ENCODE data around the gene SLC38A4.

The SLC38A4 gene

DNA sequence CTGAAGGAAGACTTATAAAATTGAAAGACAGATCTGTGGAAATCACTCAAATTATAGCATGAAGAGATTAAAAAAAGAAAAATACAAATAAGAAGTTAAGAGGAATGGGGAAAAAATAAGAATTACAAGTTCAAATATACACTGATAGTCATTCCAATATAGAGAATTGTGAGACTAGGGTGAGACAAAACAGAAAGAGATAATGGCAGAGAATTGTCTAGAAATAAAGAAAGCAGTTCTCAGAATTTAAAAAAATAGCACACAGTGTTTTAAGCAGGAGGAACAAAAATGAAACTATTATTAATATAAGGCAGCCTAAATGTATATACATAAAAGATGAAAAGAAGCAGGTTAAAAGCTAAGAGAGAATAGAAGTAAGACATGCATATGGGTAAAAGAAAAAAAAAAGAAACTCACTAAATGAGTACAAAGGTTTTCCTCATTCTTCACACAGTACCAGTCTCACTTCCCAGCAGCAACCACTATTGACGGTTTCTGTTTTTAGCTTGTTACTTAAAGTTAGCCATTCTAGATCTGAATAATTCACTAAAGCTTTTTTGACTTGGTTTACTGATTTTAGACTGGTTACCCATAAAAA lies 31.1 kb downstream of the SLC38A4 start:
- DNase-seq (ENCODE audit: low read depth): no peak
- TF ChIP-seq, protein P1, sequence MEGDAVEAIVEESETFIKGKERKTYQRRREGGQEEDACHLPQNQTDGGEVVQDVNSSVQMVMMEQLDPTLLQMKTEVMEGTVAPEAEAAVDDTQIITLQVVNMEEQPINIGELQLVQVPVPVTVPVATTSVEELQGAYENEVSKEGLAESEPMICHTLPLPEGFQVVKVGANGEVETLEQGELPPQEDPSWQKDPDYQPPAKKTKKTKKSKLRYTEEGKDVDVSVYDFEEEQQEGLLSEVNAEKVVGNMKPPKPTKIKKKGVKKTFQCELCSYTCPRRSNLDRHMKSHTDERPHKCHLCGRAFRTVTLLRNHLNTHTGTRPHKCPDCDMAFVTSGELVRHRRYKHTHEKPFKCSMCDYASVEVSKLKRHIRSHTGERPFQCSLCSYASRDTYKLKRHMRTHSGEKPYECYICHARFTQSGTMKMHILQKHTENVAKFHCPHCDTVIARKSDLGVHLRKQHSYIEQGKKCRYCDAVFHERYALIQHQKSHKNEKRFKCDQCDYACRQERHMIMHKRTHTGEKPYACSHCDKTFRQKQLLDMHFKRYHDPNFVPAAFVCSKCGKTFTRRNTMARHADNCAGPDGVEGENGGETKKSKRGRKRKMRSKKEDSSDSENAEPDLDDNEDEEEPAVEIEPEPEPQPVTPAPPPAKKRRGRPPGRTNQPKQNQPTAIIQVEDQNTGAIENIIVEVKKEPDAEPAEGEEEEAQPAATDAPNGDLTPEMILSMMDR (conservative IDR thresholded peaks at IDR 0.05; ENCODE audit: control insufficient read depth, insufficient read depth, low read depth, low read length): no peak

DNA sequence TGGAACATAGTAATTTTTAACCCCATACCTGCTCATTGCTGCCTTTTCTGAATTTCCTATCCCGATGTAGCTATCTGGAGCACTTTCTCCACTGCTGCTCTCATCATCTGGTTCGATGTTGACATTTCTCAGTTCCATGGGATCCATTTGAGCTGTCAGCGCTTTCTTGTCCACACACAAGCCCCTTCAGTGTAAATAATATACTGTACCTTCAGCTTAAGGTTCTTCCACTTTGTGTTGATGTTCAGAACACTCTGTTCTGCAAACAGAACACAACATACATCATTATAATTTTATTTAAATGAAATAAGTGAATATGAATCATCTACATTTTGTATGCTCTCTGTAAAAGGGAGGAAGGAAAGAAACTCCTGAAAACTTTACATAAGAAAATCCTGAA lies 32.9 kb downstream of the SLC38A4 start:
- TF ChIP-seq, protein P1 (conservative IDR thresholded peaks at IDR 0.05; ENCODE audit: control insufficient read depth, insufficient read depth, low read depth, low read length): no peak
- H3K4me3 ChIP-seq (ENCODE audit: control insufficient read depth, low read depth, low read length): no peak overlapping the region

More for the DNA sequence above, 31.1 kb downstream of the SLC38A4 start:
- H3K4me3 ChIP-seq (ENCODE audit: control insufficient read depth, low read depth, low read length): no peak overlapping the region

DNA sequence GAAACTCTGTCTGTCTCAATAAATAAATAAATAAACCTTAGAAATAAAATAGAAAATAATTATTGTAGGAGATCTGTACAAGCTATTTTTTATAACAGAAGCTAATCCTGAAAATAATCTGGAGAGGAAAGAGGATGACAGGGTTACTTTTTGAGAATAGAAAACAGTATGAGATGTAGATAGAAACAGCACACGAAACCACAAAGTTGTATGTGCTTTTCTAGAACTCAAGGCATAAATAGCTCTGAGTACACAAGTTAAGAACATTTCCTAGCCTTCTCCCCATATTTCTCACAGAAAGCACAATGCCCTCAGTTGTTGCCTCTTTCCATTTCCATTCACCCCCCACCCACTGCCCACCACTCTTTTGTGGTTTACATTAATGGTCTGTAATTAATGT lies 35.7 kb downstream of the SLC38A4 start:
- no peak for DNase-seq (ENCODE audit: low read depth)
- TF ChIP-seq, protein P1 (conservative IDR thresholded peaks at IDR 0.05; ENCODE audit: control insufficient read depth, insufficient read depth, low read depth, low read length): no peak
- H3K4me3 ChIP-seq (ENCODE audit: control insufficient read depth, low read depth, low read length): no peak overlapping the region

More for the DNA sequence above, 32.9 kb downstream of the SLC38A4 start:
- no peak for DNase-seq (ENCODE audit: low read depth)

DNA sequence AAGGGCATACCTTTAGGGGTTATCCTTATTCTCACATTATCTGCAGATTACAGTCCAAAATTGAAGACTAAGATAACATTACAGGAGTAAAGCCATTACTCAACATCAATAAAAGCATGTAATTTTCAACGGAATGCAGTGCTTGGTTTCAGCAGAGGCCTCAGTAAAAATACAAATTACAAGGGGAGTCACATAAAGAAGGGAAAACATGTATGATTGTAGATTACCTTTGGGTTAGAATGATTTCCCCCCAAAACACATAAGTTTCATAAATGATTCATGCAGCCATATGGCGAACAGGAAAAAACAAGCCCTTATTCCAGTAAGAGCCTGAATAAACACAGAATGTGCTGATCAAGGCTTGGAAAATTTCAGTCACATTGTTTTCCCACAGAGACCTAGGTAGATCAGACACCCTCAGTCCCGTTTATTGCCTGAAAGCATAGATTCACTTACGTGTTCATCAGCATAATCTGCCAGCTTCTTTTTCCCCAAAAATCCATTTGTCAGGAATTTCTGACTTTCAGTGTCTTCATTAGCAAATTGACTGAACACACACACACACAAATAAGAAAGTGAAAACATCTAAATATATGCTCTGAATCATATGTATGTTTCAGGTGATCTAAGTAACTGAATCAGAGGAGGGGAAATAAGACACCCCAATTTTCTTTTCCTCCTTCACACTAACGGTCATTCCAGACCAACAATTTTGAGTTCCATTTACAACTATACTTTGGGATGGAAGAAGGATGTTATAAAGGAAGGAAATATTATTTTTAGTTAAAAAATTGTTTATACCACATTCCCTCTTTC lies 37.5 kb downstream of the SLC38A4 start:
- H3K4me3 ChIP-seq (ENCODE audit: control insufficient read depth, low read depth, low read length): no peak overlapping the region
- TF ChIP-seq, protein P1 (conservative IDR thresholded peaks at IDR 0.05; ENCODE audit: control insufficient read depth, insufficient read depth, low read depth, low read length): no peak
- DNase-seq (ENCODE audit: low read depth): peak; percentile 39

DNA sequence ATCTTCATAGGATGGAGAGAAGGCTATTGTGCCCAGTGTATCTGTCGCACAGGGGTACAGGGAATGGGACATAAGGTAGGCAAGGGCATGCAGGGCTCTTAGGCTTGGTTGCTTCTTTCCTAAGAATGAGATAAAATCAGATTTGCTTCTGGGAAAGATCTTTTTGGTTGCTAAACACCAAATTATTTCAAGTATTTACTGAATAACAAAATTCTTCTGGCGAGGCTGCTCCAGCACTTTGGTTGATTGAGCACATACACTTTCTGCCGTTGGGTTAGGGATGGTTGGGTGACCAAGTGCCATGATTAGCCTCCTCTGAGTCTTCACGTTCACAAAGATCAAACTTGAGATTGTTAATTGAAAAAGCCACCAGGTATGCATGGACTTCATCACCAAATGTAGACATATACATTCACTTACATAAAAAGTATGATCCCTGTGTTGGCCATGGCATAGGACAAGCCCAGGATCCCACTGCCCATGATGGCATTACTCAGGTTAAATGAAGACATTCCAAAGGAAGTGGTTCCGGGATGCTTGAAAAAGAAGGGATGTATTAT lies 38.2 kb downstream of the SLC38A4 start:
- TF ChIP-seq, protein P1 (conservative IDR thresholded peaks at IDR 0.05; ENCODE audit: control insufficient read depth, insufficient read depth, low read depth, low read length): no peak
- no peak overlapping the region for H3K4me3 ChIP-seq (ENCODE audit: control insufficient read depth, low read depth, low read length)
- DNase-seq (ENCODE audit: low read depth): no peak

DNA sequence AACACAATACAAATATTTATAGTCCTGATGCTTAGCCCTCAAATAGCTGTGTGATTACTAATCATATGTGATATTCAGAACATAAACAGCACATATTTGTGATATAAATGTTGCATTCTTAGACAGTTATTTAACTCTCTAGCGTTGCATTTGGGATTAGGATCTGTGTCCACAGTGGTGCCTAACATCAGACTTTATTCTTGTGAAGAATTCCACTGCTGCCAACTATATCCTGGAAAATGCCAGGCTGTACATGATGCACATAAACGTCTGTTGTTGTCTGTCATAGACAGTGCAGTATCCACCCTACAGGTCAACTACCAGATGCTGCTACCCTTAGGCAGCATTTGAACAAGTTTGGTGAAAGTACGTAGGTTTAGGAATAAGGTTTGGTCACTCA lies 39.0 kb downstream of the SLC38A4 start:
- TF ChIP-seq, protein P1 (conservative IDR thresholded peaks at IDR 0.05; ENCODE audit: control insufficient read depth, insufficient read depth, low read depth, low read length): no peak
- DNase-seq (ENCODE audit: low read depth): peak; percentile 48
- no peak overlapping the region for H3K4me3 ChIP-seq (ENCODE audit: control insufficient read depth, low read depth, low read length)
